AG04450 (cell line): Measurements from ENCODE around the gene DGCR6L. TPM values are rescaled to one million over a fixed set of nuclear protein-coding genes. Genes with fewer than 3 reads are reported as not detected.
"Not testable (repeated sequence)": the region's sequence is repeated elsewhere in the genome, so short reads cannot be mapped to it uniquely, and the experiment has no call there.

ENCODE experiments used
- CTCF ChIA-PET: fragments of 300-600, 350-600 bp; formaldehyde crosslinking; extraction: SDS; loops from one replicate; lab custom pipeline; 2022; ENCODE audit warnings: antibody characterized with exemption, inconsistent platforms; lab: Charles Lee
- POLR2A ChIA-PET: fragments of 350-600 bp; formaldehyde crosslinking; extraction: SDS; loops from one replicate; lab custom pipeline; 2021; ENCODE audit warnings: antibody characterized with exemption, inconsistent platforms; lab: Yijun Ruan, JAX
- DNase-seq: peaks from one replicate; pipeline ENCODE4 v3.0.0-alpha.2; 2011; ENCODE audit warnings: low read depth, low spot score
- H3K27ac ChIP-seq: one replicate; pipeline ENCODE4 v1.5.1; 2012; ENCODE audit warnings: low read depth, low read length, control low read depth
- H3K27me3 ChIP-seq: one replicate; pipeline ENCODE4 v1.6.0; 2012; ENCODE audit warnings: low read length; ENCODE audit not compliant: control insufficient read depth, insufficient read depth
- H3K4me3 ChIP-seq: 2 replicates; pipeline ENCODE4 v1.5.1; 2011; ENCODE audit warnings: mild to moderate bottlenecking, low read depth, low read length, control low read depth
- H3K9me3 ChIP-seq: 2 replicates; pipeline ENCODE4 v1.5.1; 2012; ENCODE audit warnings: low read length; ENCODE audit not compliant: control insufficient read depth, insufficient read depth
- polyA plus RNA-seq: library from polyadenylated mRNA; depleted of rRNA; stranded (reverse); fragments of >200 nt; gene quantifications from 2 replicates; pipeline ENCODE4 v1.2.3, GENCODE V29; 2011
- TF ChIP-seq, protein P1 (sequence below): IDR thresholded peaks from 2 replicates; pipeline ENCODE4 v1.5.1; 2011; ENCODE audit warnings: low read depth, low read length, control low read depth, inconsistent platforms

Gene DGCR6L
- polyA plus RNA-seq, 1 experiment: 45.4 TPM

DNA sequence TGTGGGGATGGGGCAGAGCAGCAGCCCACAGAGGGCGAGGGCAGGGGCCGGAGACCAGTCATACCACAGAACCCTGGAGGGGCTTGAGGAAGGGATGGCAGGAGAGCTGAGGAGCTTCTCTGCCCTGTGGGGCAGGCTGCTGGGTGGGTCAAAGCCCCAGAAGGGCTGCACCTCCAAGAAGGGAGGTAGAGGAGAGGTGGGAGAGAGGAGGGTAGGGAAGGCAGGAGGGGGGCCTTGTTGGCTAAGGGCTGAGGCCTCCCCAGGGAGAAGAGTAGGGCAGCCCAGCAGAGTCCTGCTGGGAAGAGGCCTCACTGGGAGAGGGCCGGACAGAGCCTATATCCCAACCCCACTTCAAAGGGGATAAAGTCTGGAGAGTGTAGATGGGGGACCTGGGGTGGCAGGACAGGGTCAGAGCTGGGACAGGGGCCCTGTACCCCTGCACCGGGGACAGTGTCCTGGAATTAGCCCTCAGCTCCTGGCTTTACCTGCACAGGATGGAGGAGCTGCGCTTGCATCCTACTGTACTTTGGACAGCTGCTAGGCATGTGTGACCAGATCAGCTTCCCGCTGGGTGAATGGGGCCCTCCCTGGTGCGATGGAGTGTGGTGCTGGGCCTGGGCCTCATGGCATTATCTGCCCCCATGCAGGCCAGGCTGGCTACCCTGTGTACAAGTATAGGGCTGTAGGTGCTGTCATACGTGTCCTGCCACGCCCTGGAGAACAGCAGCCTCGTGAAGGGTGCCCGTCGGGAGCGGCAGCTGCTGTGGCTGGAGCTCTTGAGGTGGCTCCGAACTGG, 7.3 kb downstream of the DGCR6L start:
- Histone ChIP-seq H3K4me3 (no peak overlapping the region), H3K27ac (no peak overlapping the region), H3K9me3 (no peaks in the 10 kb centered on the region; the same call in 1 of the 2 replicates), H3K27me3 (no peaks in the 10 kb centered on the region)
- no peak for DNase-seq
- TF ChIP-seq, protein P1, sequence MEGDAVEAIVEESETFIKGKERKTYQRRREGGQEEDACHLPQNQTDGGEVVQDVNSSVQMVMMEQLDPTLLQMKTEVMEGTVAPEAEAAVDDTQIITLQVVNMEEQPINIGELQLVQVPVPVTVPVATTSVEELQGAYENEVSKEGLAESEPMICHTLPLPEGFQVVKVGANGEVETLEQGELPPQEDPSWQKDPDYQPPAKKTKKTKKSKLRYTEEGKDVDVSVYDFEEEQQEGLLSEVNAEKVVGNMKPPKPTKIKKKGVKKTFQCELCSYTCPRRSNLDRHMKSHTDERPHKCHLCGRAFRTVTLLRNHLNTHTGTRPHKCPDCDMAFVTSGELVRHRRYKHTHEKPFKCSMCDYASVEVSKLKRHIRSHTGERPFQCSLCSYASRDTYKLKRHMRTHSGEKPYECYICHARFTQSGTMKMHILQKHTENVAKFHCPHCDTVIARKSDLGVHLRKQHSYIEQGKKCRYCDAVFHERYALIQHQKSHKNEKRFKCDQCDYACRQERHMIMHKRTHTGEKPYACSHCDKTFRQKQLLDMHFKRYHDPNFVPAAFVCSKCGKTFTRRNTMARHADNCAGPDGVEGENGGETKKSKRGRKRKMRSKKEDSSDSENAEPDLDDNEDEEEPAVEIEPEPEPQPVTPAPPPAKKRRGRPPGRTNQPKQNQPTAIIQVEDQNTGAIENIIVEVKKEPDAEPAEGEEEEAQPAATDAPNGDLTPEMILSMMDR: no peak
- ChIA-PET CTCF (no interaction called here), POLR2A (no interaction called here)

GRCh38 chr22:20311249-20312062, 8.4 kb downstream of the DGCR6L start:
- DNase-seq, H3K4me3 ChIP-seq, H3K27ac ChIP-seq, H3K9me3 ChIP-seq, H3K27me3 ChIP-seq, CTCF ChIA-PET, POLR2A ChIA-PET: not testable (repeated sequence)

DNA sequence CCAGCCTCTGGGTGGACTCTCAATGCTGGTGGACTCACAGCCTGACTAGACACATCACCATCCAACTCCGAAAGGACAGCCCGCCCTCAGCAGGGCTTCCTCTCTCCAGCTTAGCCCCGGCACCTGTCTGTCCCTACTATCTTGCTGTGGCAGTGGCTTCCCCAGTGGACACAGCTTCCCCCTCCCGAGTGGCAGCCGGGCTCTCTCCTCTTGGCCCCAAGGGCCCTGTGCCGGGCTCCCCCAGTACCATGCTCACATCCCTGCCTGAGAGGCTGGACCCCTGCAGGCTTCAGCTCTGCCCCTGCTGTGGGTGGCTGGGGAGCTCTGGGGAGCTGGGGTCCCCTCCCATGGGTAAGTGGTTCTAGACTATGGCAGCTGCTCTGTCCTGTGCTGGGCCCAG, 9.1 kb downstream of the DGCR6L start:
- H3K27ac ChIP-seq: peak overlapping the region; percentile 57
- H3K4me3 ChIP-seq, H3K9me3 ChIP-seq, H3K27me3 ChIP-seq, CTCF ChIA-PET, DNase-seq, POLR2A ChIA-PET: not testable (repeated sequence)

- CTCF ChIA-PET, H3K4me3 ChIP-seq, DNase-seq, H3K27me3 ChIP-seq, POLR2A ChIA-PET, H3K9me3 ChIP-seq: not testable (repeated sequence)
- H3K27ac ChIP-seq: peak overlapping the region; percentile 47
These were observed 9.7 kb downstream of the DGCR6L start for GRCh38 chr22:20310180-20310579.

DNA sequence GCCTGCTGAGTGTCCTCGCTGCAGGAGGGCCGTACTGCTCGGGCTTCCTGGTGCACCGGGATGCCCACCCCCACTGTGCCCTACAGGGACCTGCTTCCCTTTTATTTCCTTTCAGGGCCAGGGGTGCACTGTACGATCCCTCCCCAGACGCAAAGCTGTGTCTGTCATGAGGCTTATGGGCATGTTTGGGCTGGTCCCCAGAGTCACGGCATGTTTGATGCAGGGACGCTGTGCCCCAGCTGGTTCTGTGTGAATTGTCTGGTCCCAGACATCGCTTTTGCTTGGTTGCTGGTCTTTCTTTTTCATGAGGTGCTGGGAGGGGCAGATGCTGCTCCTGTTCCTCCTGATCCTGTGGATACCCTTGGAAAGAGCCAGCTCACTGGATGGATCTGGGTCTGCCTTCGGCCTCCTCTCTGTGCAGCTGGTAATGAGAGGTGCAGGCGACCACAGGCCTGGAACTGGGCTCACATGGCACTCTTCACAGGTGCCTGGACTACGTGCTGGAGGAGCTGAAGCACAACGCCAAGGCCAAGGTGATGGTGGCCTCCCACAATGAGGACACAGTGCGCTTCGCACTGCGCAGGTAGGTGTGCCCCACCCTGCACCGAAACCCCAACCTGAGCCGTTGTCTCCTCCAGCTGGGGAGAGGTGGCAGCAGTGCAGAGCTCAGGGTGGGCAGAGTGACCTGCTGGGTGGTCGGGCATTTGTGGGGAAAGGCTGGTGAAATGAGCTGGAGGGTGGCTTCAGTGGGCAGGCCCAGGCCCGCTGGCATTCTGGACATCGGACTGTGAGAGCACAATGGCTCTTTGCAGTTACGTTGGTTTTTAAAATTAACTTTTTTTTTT, 10.8 kb downstream of the DGCR6L start:
- H3K4me3 ChIP-seq, H3K27ac ChIP-seq, H3K27me3 ChIP-seq, CTCF ChIA-PET, POLR2A ChIA-PET, DNase-seq, H3K9me3 ChIP-seq: not testable (repeated sequence)

DNA sequence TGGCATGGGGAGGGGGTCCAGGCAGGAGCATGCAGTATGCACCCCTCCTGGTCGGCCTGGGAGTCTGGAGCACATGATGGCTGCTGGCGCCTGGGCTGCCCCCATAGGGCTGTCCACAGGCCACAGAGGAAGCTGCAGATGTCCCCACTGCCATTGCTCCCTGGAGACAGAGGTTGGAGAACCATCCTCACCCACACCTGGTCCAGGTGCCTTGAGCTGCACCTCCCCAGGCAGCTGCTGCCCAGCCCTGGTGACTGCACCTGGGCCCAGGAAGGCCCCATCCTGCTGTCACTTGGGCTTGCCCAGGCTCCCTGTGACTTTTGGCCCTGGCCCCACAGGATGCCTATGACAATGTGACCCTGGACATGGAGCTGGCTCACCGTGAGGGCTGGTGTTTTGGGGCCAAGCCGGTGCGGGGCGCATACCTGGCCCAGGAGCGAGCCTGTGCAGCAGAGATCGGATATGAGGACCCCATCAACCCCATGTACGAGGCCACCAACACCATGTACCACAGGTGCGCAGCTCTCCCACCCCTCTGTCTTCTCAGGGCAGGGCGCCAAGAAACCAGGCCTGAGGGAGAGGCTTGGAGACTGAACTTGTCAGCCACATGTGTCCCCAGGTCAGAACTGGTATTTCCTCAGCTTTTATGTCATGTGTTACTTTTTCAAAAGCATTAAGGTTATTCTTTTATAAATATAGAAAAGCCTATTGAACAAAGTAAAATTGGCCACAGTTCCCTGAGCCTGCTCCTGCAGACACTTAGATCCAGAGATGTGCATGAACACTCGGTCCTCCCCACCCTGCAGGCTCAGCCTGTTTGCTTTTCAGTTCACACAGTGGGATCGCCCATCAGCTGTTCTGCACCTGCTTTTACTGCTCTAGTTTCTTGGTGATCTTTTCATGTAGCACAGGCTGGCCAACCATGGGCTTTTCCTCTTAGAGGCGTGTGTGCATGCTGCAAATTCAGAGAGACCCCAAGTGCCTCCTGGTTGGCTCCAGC, 12.1 kb downstream of the DGCR6L start:
- CTCF ChIA-PET, H3K9me3 ChIP-seq, H3K4me3 ChIP-seq, H3K27ac ChIP-seq, POLR2A ChIA-PET, H3K27me3 ChIP-seq, DNase-seq: not testable (repeated sequence)

- CTCF ChIA-PET, DNase-seq, H3K9me3 ChIP-seq: not testable (repeated sequence)
These were observed 13.0 kb downstream of the DGCR6L start for GRCh38 chr22:20306646-20307447.

More at GRCh38 chr22:20306646-20307447, 13.0 kb downstream of the DGCR6L start:
- H3K27ac ChIP-seq, H3K4me3 ChIP-seq, POLR2A ChIA-PET, H3K27me3 ChIP-seq: not testable (repeated sequence)
